GM21526 (cell line): ENCODE results near the gene PRKAR1B.

ENCODE experiments used
- ATAC-seq: cut with Tn5 transposase; IDR thresholded peaks from one replicate; pipeline ENCODE4 v1.9.1; 2021; ENCODE audit warnings: moderate library complexity; ENCODE audit not compliant: unreplicated experiment, low FRiP score

PRKAR1B gene

GRCh38 chr7:532379-533143 lies 194.5 kb downstream of the PRKAR1B start:
- no peak for ATAC-seq

- ATAC-seq = no peak
Observed at GRCh38 chr7:531777-532176, 195.3 kb downstream of the PRKAR1B start.

- no peak for ATAC-seq
Observed at GRCh38 chr7:528451-528850, 198.6 kb downstream of the PRKAR1B start.

GRCh38 chr7:527723-528122 lies 199.4 kb downstream of the PRKAR1B start:
- no peak for ATAC-seq

GRCh38 chr7:526460-527034 lies 200.5 kb downstream of the PRKAR1B start:
- ATAC-seq = no peak

GRCh38 chr7:525740-526139 lies 201.3 kb downstream of the PRKAR1B start:
- ATAC-seq = no peak

GRCh38 chr7:524800-525199 lies 202.3 kb downstream of the PRKAR1B start:
- no peak for ATAC-seq

- no peak for ATAC-seq
Observed at GRCh38 chr7:523347-524336, 203.4 kb downstream of the PRKAR1B start.

GRCh38 chr7:522951-523314 lies 204.1 kb downstream of the PRKAR1B start:
- ATAC-seq = no peak

GRCh38 chr7:522071-522950 lies 204.8 kb downstream of the PRKAR1B start:
- ATAC-seq = no peak

- ATAC-seq = no peak
Observed at GRCh38 chr7:521221-522070, 205.6 kb downstream of the PRKAR1B start.

GRCh38 chr7:520503-521161 lies 206.4 kb downstream of the PRKAR1B start:
- ATAC-seq = no peak

- no peak for ATAC-seq
Observed at GRCh38 chr7:519484-520390, 207.3 kb downstream of the PRKAR1B start, which contains the start of gene PDGFA. PDGFA (minus strand) TSS chr7:519846; CDS start chr7:519001, 845 bp downstream.

GRCh38 chr7:518630-519483 lies 208.2 kb downstream of the PRKAR1B start:
- no peak for ATAC-seq

GRCh38 chr7:517774-518629 lies 209.1 kb downstream of the PRKAR1B start:
- no peak for ATAC-seq
